Activated naive CD8-positive, alpha-beta T cell (primary cell): ENCODE measurements around the gene SLC2A11.
A peak's percentile ranks its signal among the peaks of the same experiment; 100 is the strongest.

Source experiments
- H3K27ac Mint-ChIP-seq: one replicate; pipeline ENCODE4 v1.8.0; 2021; ENCODE audit warnings: mixed read lengths
- H3K27me3 Mint-ChIP-seq: one replicate; pipeline ENCODE4 v1.8.0; 2021; ENCODE audit warnings: mixed read lengths
- H3K36me3 Mint-ChIP-seq: one replicate; pipeline ENCODE4 v1.8.0; 2021; ENCODE audit warnings: mixed read lengths
- H3K4me1 Mint-ChIP-seq: one replicate; pipeline ENCODE4 v1.8.0; 2021; ENCODE audit warnings: low read depth, mixed read lengths
- H3K4me3 Mint-ChIP-seq: one replicate; pipeline ENCODE4 v1.8.0; 2021; ENCODE audit warnings: mild to moderate bottlenecking, mixed read lengths
- H3K9me3 Mint-ChIP-seq: one replicate; pipeline ENCODE4 v1.8.0; 2021; ENCODE audit warnings: low read depth, mixed read lengths

Gene SLC2A11, protein sequence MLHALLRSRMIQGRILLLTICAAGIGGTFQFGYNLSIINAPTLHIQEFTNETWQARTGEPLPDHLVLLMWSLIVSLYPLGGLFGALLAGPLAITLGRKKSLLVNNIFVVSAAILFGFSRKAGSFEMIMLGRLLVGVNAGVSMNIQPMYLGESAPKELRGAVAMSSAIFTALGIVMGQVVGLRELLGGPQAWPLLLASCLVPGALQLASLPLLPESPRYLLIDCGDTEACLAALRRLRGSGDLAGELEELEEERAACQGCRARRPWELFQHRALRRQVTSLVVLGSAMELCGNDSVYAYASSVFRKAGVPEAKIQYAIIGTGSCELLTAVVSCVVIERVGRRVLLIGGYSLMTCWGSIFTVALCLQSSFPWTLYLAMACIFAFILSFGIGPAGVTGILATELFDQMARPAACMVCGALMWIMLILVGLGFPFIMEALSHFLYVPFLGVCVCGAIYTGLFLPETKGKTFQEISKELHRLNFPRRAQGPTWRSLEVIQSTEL

DNA sequence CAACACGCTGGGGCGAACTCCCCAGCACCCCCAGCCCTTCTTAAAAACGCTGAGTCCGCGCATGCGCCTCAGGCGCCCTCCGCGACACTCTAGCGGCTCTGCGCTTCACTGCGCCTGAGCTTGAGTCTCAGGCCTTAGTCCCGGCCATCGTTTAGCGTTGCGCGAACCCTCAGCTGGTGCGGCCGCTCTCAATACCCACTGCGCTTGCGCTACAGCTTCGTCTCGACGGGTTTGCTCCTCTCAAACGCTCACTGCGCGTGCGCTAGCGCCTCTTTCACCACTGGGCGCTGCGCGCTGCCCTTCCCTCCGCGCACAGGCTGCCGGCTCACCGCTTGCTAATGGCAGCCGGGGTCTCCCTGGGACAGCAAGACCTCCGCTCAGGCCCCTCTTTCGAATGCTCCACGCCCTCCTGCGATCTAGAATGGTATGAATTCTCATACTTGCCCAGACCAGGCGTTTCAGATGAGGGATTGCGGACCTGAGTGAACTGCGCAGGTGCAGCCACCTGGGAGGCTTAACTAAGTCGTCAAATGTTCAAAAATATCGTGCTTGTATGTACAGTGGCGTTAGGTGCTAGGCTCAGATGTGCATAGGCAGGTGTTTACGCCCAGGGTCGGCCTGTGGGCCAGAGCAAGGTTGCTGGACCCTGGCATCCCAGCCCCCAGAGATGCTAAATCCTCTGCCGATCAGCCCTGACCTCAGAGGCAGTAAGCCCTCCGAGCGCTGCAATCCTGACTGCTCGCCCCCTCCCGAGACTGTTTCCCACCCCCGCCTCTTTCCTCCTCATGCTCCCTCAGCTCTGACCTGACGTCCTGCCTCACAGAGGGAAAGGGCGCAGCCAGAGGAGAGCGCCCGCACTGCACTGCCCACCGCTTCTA, at the start of gene SLC2A11:
Gene SLC2A11, plus strand, starts transcription at position 270 of the 878 bp plus-strand sequence. Its CDS starts 125 bp downstream, at position 395.
- H3K4me3 Mint-ChIP-seq = peak within 1 kb of the TSS; percentile 92
- H3K9me3 Mint-ChIP-seq = no peaks in the 10 kb centered on the region
- H3K36me3 Mint-ChIP-seq = no peaks in the 10 kb centered on the region
- peaks cover 14% of the 10 kb centered on the region for H3K4me1 Mint-ChIP-seq
- peak within 1 kb of the TSS; percentile 77 for H3K27ac Mint-ChIP-seq
- H3K27me3 Mint-ChIP-seq = no peaks in the 10 kb centered on the region

DNA sequence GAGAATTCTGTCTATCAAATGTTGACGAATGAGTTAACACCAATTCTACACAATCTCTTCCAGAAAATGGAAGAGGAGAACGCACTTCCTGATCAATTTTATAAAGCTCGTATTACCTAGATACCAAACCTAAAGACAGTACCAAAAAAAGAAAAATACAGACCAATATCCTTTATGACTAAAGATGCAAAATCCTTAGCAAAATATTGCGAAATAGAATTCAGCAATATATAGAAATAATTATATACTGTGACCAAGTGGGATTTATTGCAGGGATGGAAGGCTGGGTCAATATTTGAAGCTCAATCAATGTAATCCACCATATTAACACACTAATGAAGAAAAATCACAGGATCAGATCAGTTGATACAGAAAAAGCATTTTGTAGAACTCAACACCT, 45.3 kb upstream of the SLC2A11 start:
- H3K27me3 Mint-ChIP-seq = no peaks in the 10 kb centered on the region
- no peaks in the 10 kb centered on the region for H3K4me1 Mint-ChIP-seq
- no peak overlapping the region for H3K27ac Mint-ChIP-seq
- H3K9me3 Mint-ChIP-seq = no peaks in the 10 kb centered on the region
- peaks cover 10% of the 10 kb centered on the region for H3K36me3 Mint-ChIP-seq
- H3K4me3 Mint-ChIP-seq = no peak overlapping the region

DNA sequence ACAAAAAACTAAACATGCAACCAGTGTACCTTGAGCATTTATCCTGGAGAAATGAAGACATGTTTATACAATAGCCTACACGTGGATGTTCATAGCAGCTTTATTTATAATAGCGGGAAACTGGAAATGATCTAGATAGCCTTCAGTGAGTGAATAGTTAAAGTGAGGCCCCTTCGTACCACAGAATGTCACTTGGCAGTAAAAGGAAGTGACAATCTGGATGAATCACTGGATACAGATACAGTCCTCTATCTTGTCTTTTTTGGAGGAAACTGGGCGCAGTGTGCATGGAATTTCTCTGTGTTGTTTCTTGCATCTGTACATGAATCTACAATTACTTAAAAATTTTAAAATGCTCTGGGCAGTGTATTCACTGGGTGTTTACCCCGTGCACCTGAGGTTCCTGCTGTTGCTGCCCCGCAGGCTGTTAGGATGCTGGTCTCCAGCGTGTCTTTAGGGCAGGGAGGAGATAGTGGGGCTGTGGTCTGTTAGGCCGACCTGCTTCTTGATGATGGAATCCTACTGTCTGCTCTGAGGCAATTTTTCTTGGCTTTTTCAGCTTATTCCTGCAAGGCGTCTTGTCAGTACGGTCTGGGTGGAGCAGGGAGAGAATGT, 42.0 kb upstream of the SLC2A11 start:
- no peak overlapping the region for H3K27ac Mint-ChIP-seq

DNA sequence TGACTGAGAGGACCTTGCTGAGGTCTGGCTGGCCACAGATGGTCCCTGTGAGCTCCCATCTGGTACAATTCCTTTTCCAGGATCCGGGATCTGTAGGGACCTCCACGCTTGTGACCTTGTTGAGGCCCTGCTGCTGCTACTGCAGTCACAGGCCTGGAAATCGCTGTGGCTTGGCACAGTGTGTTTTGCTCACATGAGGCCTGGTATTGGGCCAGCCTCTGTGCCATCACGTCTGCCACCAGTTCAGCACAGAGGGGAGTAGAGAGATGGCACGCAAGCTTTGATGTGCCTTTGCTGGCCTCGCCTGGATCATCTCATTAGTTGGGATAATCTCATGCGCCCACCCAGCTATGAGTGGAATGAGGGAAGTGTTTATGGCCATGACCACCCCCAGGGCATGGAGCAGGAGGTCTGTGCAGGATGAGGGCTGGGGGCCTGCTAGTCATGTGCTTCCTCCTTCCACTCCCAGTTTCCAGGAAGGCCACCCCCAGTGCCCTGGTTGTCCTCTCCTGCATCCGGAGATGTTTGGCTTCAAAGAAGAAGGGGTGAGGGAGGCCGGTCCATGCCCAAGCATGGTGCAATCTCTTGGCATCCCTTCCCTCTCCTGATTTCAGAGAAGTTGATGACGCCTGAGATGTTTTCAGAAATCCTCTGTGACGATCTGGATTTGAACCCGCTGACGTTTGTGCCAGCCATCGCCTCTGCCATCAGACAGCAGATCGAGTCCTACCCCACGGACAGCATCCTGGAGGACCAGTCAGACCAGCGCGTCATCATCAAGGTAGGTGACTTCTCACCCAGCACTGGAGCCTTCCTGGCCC, 41.3 kb upstream of the SLC2A11 start:
- peaks cover 5% of the 10 kb centered on the region for H3K36me3 Mint-ChIP-seq
- H3K4me3 Mint-ChIP-seq = no peak overlapping the region
- peaks cover 4% of the 10 kb centered on the region for H3K4me1 Mint-ChIP-seq
- no peaks in the 10 kb centered on the region for H3K27me3 Mint-ChIP-seq
- H3K9me3 Mint-ChIP-seq = no peaks in the 10 kb centered on the region
- no peak overlapping the region for H3K27ac Mint-ChIP-seq

More for the DNA sequence above, 42.0 kb upstream of the SLC2A11 start:
- no peaks in the 10 kb centered on the region for H3K27me3 Mint-ChIP-seq
- H3K4me3 Mint-ChIP-seq = no peak overlapping the region
- peaks cover 8% of the 10 kb centered on the region for H3K36me3 Mint-ChIP-seq
- no peaks in the 10 kb centered on the region for H3K9me3 Mint-ChIP-seq
- peaks cover 3% of the 10 kb centered on the region for H3K4me1 Mint-ChIP-seq

DNA sequence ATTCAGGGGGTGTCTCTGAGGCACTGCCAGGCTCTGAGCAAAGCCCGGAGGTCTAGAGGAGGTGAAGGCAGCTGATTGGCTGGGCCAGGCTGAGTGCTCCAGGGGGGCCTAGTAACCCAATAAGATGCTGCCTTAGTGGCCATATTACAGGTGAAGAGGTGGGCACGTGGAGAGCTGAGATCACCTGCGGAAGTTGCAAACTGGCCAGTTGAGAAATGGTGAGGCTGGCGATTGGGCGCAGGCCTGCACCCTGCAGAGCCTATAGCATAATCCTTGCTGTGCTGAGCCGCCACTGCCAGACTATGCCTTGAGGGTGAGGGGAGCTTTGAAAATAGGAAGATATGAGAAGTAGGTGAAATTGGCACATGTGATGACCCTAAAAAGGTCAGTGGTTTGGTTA, 40.5 kb upstream of the SLC2A11 start:
- peaks cover 4% of the 10 kb centered on the region for H3K4me1 Mint-ChIP-seq
- no peaks in the 10 kb centered on the region for H3K9me3 Mint-ChIP-seq
- no peak overlapping the region for H3K4me3 Mint-ChIP-seq
- no peaks in the 10 kb centered on the region for H3K27me3 Mint-ChIP-seq
- no peak overlapping the region for H3K27ac Mint-ChIP-seq
- peaks cover 3% of the 10 kb centered on the region for H3K36me3 Mint-ChIP-seq

DNA sequence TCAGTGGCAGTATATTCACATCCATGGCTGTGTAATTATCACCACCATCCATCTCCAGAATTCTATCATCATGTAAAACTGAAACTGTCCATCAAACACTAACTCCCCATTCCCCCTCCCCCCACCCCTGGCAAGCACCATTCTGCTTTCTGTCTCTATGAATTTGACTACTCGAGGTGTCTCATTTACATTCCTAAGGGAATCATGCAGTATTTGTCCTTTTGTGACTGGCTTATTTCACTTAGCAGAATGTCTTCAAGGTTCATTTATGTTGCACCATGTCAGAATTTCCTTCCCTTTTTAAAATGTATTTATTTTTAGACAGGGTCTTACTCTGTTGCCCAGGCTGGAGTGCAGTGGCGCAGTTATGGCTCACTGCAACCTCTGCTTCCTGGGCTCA, 39.1 kb upstream of the SLC2A11 start:
- Mint-ChIP-seq H3K36me3 (peaks cover 6% of the 10 kb centered on the region), H3K9me3 (no peaks in the 10 kb centered on the region), H3K27me3 (no peaks in the 10 kb centered on the region), H3K4me3 (no peak overlapping the region), H3K4me1 (peaks cover 4% of the 10 kb centered on the region), H3K27ac (no peak overlapping the region)

DNA sequence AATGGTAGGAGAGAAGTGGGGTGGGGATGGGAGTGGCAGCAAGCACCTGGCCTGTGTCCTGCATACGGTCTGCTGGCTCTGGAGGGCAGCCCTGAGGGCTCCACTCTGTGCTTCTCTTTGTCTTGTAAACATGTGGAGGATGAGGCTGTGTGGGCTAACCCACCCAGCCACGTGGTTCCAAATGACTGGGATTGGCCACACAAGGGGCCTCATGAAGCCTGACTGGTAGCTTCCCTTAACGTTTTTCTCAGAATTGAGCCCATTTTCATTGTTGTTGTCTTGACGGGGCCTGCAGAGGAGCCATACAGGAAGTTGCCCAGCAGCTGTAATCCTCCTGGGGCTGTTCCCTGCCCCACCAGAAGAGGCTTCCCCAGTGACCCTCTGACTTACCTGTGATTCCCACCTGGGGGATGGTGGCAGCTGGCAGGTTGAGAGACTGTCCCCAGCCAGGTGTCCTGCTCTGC, 36.9 kb upstream of the SLC2A11 start:
- H3K4me3 Mint-ChIP-seq = no peak overlapping the region
- no peak overlapping the region for H3K27ac Mint-ChIP-seq
- H3K4me1 Mint-ChIP-seq = peaks cover 4% of the 10 kb centered on the region
- no peaks in the 10 kb centered on the region for H3K27me3 Mint-ChIP-seq
- peaks cover 7% of the 10 kb centered on the region for H3K36me3 Mint-ChIP-seq
- H3K9me3 Mint-ChIP-seq = no peaks in the 10 kb centered on the region

DNA sequence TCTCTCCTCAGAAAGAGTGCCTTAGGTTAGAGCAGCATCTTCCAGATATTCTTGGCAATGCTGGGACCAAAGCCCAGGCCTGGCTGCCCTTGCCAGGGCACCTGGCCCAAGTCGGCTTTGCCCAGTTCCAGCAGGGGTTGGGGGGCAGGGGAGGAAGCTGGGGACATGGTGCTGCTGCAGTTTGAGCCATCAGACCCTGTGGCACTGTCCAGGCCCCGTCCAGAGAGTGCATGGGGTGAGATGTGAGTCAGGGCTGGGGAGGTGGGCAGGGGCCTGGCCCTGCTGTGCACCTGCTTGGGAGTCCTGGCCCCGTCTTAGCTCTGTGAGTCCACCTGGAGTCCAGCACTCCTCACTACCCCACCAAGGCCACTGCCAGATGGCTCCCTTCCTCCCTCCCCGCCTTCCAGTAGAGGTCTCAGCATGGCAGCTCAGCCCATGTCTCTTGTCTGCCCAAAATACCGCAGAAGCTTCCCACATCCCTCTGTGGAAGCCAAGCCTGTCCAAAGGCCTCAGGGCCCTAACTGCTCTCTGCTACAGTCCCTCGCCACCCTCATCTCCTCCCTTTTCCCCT, 35.5 kb upstream of the SLC2A11 start:
- Mint-ChIP-seq H3K4me1 (peaks cover 4% of the 10 kb centered on the region), H3K27me3 (no peaks in the 10 kb centered on the region), H3K27ac (no peak overlapping the region), H3K4me3 (no peak overlapping the region), H3K36me3 (peaks cover 7% of the 10 kb centered on the region), H3K9me3 (no peaks in the 10 kb centered on the region)

DNA sequence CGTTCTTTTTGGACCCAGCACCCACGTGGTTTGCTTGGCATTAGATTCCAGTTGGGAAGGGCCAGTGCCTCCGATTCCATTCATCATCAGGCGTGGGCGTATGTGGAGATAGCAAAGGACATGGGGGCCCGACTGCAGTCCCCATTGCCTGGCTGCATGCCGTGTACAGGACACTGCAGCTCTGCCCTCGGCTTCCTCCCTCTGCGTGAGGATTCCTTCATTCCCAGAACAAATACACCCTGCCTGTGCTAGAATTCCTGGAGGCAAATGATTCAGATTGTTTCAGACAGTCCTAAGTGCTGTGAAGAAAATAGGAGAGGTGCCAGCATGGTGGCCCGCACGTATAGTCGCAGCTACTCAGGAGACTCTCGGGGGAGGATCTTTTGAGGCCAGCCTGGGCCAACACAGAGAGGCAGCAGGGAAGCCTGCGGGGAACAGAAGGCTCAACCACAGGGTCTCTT, 34.3 kb upstream of the SLC2A11 start:
- Mint-ChIP-seq H3K9me3 (no peaks in the 10 kb centered on the region), H3K27ac (no peak overlapping the region), H3K27me3 (no peaks in the 10 kb centered on the region), H3K4me1 (peaks cover 4% of the 10 kb centered on the region), H3K4me3 (no peak overlapping the region), H3K36me3 (peaks cover 6% of the 10 kb centered on the region)

DNA sequence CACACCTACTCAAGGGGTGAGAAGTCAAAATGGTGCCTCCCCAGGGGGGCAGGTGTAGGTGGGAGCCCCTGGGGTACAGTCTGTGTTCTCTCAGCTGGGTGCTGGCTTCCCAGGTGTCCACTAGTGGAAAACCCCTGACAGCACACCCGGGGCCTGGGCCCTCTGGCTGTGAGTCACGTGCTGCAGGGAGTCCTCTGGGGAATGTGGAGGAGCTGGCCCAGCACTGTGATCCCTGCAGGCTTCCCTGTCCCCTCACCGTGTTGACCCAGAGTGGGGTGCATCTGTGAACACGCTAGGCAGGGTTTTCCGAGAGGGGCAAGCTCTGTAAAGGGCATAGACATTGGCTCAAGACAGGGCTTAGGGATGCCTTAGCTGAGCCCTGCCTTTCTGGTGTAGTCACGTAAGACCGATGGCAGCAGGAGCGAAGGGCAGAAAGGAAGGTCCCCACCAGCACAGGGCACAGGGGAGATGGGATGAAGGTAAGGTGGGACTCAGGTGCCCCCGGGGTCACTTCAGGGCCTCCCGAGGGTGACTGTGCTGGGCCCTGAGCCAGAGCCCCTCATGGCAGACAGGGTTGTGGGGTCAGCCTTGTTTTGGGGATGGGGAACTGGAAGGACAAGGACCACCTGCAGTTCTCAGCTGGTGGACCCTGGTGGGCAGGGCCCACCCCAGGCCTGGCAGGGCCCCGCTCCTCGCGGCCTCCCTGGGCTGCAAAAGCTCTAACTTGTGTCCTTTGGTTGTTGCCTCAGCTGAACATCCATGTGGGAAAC, 33.0 kb upstream of the SLC2A11 start:
- Mint-ChIP-seq H3K36me3 (peaks cover 6% of the 10 kb centered on the region), H3K27ac (no peak overlapping the region), H3K27me3 (no peaks in the 10 kb centered on the region), H3K4me1 (peaks cover 4% of the 10 kb centered on the region), H3K4me3 (no peak overlapping the region), H3K9me3 (no peaks in the 10 kb centered on the region)

DNA sequence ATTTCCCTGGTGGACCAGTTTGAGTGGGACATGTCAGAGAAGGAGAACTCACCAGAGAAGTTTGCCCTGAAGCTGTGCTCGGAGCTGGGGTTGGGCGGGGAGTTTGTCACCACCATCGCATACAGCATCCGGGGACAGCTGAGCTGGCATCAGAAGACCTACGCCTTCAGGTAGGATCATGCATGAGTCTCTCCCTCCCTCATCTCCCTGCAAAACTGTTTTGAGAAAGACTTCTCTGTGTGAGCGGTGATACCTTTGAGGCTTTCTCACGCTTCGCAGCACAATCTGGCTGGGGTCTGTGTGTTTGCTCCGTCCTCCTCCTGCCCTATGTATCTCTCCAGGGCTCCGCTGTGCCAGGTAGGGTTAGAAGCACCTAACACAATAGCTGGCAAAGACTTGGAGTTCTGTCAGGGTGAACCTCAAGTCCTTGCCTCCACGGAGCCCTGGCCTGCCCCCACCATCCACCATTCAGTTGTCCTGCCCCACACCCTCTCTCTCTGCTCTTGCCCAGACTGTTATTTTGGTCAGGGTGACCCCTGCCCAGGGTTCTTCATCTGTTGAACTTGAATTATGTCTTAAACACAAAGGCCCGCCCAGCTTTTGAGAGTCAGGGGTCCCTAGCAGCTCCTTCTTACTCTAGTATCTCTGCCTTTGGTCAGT, 32.3 kb upstream of the SLC2A11 start:
- no peak overlapping the region for H3K4me3 Mint-ChIP-seq
- H3K27me3 Mint-ChIP-seq = no peaks in the 10 kb centered on the region
- H3K4me1 Mint-ChIP-seq = peaks cover 6% of the 10 kb centered on the region
- H3K27ac Mint-ChIP-seq = no peak overlapping the region
- H3K9me3 Mint-ChIP-seq = no peaks in the 10 kb centered on the region
- peaks cover 6% of the 10 kb centered on the region for H3K36me3 Mint-ChIP-seq

DNA sequence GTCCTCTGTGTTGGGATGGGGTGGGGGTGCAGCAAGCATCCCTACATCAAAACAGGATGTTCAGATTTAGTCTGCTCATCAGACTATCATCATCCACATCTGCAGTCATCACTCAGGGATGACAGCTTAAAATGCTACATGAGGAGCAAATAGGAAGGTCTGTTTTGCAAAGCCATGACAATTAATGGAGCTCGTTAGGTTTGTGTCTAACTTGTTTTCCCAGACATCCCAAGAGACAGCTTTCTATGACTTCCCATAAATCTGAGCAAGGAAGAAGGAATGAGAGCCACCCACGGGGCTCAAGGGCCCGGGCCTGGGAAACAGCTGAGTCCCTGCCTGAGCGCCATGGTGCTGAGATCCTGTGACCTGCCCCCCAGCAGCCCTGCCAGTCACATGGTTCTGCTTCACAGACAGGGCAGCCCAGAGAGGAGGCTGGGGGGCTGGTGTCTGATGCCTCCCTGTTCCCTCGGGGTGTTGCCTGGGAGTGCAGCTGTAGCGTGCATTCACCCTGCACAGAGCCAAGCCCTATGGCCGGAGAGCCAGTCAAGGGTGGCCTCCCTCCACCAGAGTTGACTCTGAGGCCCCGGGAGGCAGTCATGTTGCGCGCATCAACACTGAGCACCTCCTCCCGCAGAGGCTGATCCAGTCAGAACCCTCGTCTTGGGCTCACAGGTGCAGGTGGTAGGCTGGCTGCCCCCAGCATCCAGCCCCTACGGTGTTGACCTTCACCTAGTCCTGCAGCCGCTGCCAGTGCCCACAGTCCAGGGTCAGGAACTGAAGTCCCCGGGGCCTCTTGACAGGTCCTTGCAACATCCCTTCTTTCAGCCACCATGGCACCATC, 30.9 kb upstream of the SLC2A11 start:
- Mint-ChIP-seq H3K4me1 (peaks cover 3% of the 10 kb centered on the region), H3K4me3 (no peak overlapping the region), H3K27me3 (no peaks in the 10 kb centered on the region), H3K9me3 (no peaks in the 10 kb centered on the region), H3K36me3 (peaks cover 6% of the 10 kb centered on the region), H3K27ac (no peak overlapping the region)
